K562 (cell line): ENCODE results near the gene ADAMTS10. TPM values are rescaled to one million over a fixed set of nuclear protein-coding genes. Genes with fewer than 3 reads are reported as not detected.
A peak's percentile ranks its signal among the peaks of the same experiment; 100 is the strongest.

Source experiments
- ATAC-seq: fragments of 200-7000 bp; cut with Tn5 transposase; 3 replicates; pipeline ENCODE4 v1.9.1; 2020; ENCODE audit warnings: moderate library complexity
- BruUV-seq: library from RNA; stranded (reverse); fragments of 400-500 nt; replicated peaks from 2 replicates; lab custom pipeline; 2021; lab: Mats Ljungman, UMichigan
- CTCF ChIA-PET: fragments of 300-600 bp; formaldehyde crosslinking; extraction: SDS; loops from one replicate; lab custom pipeline; 2021; ENCODE audit warnings: low intra/inter-chr PET ratio; lab: Yijun Ruan, JAX
- POLR2A ChIA-PET: fragments of 300-600, 350-650 bp; sonication (Branson Sonifier 250); formaldehyde crosslinking; extraction: SDS; loops from one replicate; lab custom pipeline; 2021; ENCODE audit warnings: antibody characterized with exemption, inconsistent platforms; lab: Yijun Ruan, JAX
- DNase-seq, 4 experiments: peaks; one replicate each; pipeline versions ENCODE4 v3.0.0 to v3.0.0-alpha.2; 2011 to 2018; ENCODE audit warnings: low spot score in 3 of 4, mixed read lengths in 3 of 4; ENCODE audit errors: extremely low read depth in 1 of 4
- FAIRE-seq: peaks from 2 replicates; lab custom pipeline; 2011; peaks lifted over from hg19 to GRCh38; lab: Jason Lieb, UNC
- H2AFZ ChIP-seq: 2 replicates; pipeline ENCODE4 v1.6.0; 2011; ENCODE audit warnings: low read depth, low read length, control low read depth, inconsistent platforms
- H3K27ac ChIP-seq: fragments of 200-600 bp; 3 replicates; pipeline ENCODE4 v1.8.0; 2011; ENCODE audit warnings: low read depth, mild to moderate bottlenecking, control low read depth, inconsistent platforms, low read length, moderate library complexity, mixed read lengths; ENCODE audit errors: extremely low read depth
- H3K27me3 ChIP-seq, 2 experiments: fragments of 300-600 bp in 1 of 2; 2 replicates in 1 of 2; 3 replicates in 1 of 2; pipeline versions ENCODE4 v1.6.0 to v1.8.0; 2011; ENCODE audit warnings: inconsistent platforms in 2 of 2, low read length in 2 of 2, mild to moderate bottlenecking in 1 of 2, mixed read lengths in 1 of 2, moderate library complexity in 1 of 2; ENCODE audit not compliant: control insufficient read depth in 2 of 2, insufficient read depth in 2 of 2
- H3K36me3 ChIP-seq: fragments of 300-600 bp; 3 replicates; pipeline ENCODE4 v1.8.0; 2011; ENCODE audit warnings: mild to moderate bottlenecking, low read length, inconsistent platforms; ENCODE audit not compliant: control insufficient read depth, insufficient read depth
- H3K4me1 ChIP-seq, 2 experiments: fragments of 200-600 bp in 1 of 2; replicated peaks in 1 of 2; 2 replicates in 1 of 2; 3 replicates in 1 of 2; pipeline versions ENCODE4 v1.5.1 to v1.8.0; 2011; ENCODE audit warnings: inconsistent platforms in 2 of 2, low read length in 2 of 2, mild to moderate bottlenecking in 1 of 2, mixed read lengths in 1 of 2, moderate library complexity in 1 of 2; ENCODE audit not compliant: control insufficient read depth in 2 of 2, insufficient read depth in 2 of 2
- H3K4me2 ChIP-seq: 2 replicates; pipeline ENCODE4 v1.6.1; 2011; ENCODE audit warnings: low read length, control low read depth, inconsistent platforms, mixed read lengths; ENCODE audit not compliant: insufficient read depth
- H3K4me3 ChIP-seq: fragments of 200-600 bp; sonication (generic), shearing (Covaris generic); 2 replicates; pipeline ENCODE4 v1.5.1; 2016; ENCODE audit warnings: control low read depth, inconsistent platforms
- H3K79me2 ChIP-seq: fragments of 200-600 bp; 3 replicates; pipeline ENCODE4 v1.8.0; 2011; ENCODE audit warnings: low read length, inconsistent platforms; ENCODE audit not compliant: control insufficient read depth, insufficient read depth
- H3K9ac ChIP-seq, 2 experiments: 2 replicates each; pipeline versions ENCODE4 v1.6.0 to v1.6.1; 2011; ENCODE audit warnings: low read depth in 2 of 2, low read length in 2 of 2, control low read depth in 1 of 2, inconsistent platforms in 1 of 2, mild to moderate bottlenecking in 1 of 2, mixed read lengths in 1 of 2; ENCODE audit not compliant: insufficient read depth in 1 of 2
- H3K9me1 ChIP-seq: one replicate; pipeline ENCODE4 v1.6.0; 2011; ENCODE audit warnings: inconsistent platforms, mild to moderate bottlenecking, low read length, moderate library complexity; ENCODE audit not compliant: control insufficient read depth, insufficient read depth
- H3K9me3 ChIP-seq: replicated peaks from 2 replicates; pipeline ENCODE4 v1.5.1; 2011; ENCODE audit warnings: low read depth, low read length, inconsistent platforms; ENCODE audit not compliant: control insufficient read depth, insufficient read depth
- H4K20me1 ChIP-seq: replicated peaks from 2 replicates; pipeline ENCODE4 v1.6.1; 2011; ENCODE audit warnings: low read length, inconsistent platforms, mixed read lengths; ENCODE audit not compliant: control insufficient read depth, insufficient read depth
- ARHGAP35 ChIP-seq: fragments of 450-650 bp; IDR thresholded peaks from 2 replicates; pipeline ENCODE4 v1.6.1; 2018; ENCODE audit not compliant: partially characterized antibody
- CBFA2T3 ChIP-seq: fragments of 450-650 bp; IDR thresholded peaks from 2 replicates; pipeline ENCODE4 v1.6.1; 2017
- EZH2 ChIP-seq: IDR thresholded peaks from 2 replicates; pipeline ENCODE4 v1.6.1; 2012; ENCODE audit warnings: low read depth, mild to moderate bottlenecking, inconsistent platforms, low read length, borderline replicate concordance
- JUND ChIP-seq, 2 experiments: IDR thresholded peaks; 2 replicates in 1 of 2; 3 replicates in 1 of 2; pipeline ENCODE4 v1.6.1; 2011; ENCODE audit warnings: borderline replicate concordance in 2 of 2, low read depth in 2 of 2, low read length in 2 of 2, improper control_type of control experiment in 1 of 2, missing biosample characterization in 1 of 2, missing genetic modification characterization in 1 of 2, missing genetic modification reagents in 1 of 2
- MAFG ChIP-seq: fragments of 450-650 bp; conservative IDR thresholded peaks from 2 replicates; pipeline ENCODE4 v1.6.1; 2016; ENCODE audit warnings: missing genetic modification characterization, missing compliant biosample characterization
- ZFX ChIP-seq: sonication (generic); formaldehyde crosslinking; IDR thresholded peaks from 2 replicates; pipeline ENCODE4 v1.8.0; 2022; ENCODE audit warnings: mild to moderate bottlenecking, missing genetic modification reagents, moderate library complexity
- ZNF184 ChIP-seq: sonication (generic); formaldehyde crosslinking; IDR thresholded peaks from 2 replicates; pipeline ENCODE4 v1.5.0; 2020; ENCODE audit warnings: missing genetic modification reagents
- ZNF197 ChIP-seq: fragments of 200-800 bp; sonication (Bioruptor generic); IDR thresholded peaks from 2 replicates; pipeline ENCODE4 v1.6.1; 2016; ENCODE audit warnings: low read depth, missing genetic modification characterization, missing compliant biosample characterization
- ZNF445 ChIP-seq: fragments of 250-450 bp; sonication (Bioruptor Pico); IDR thresholded peaks from 2 replicates; pipeline ENCODE4 v1.4.0; 2020; ENCODE audit warnings: low read depth, mild to moderate bottlenecking, moderate library complexity
- WGBS: fragments of 100-300 bp; shearing (Covaris generic); methylation state at CpG from one replicate; pipeline ENCODE4 v1.1.6; 2016; ENCODE audit warnings: low coverage, mixed read lengths; ENCODE audit not compliant: insufficient coverage; ENCODE audit errors: missing lambda C conversion rate; 5-methylcytosine and 5-hydroxymethylcytosine counted together
- in situ Hi-C: fragments of 300-500 bp; cut with MboI; formaldehyde crosslinking; loops from 4 replicates; pipeline ENCODE4 v1.15.0; 2018; ENCODE audit warnings: inconsistent platforms, mixed read lengths
- intact Hi-C: fragments of 100-400 bp; cut with micrococcal nuclease; formaldehyde crosslinking; loops from 2 replicates; pipeline ENCODE4 v1.14.2; 2022
- polyA plus RNA-seq, 8 experiments: library from polyadenylated mRNA; depleted of rRNA in 4 of 8; stranded (reverse) in 5 of 8; unstranded in 3 of 8; fragments of >200 nt; fragmentation: Nextera tagmentation in 2 of 8; fragmentation: Illumina TruSeq in 1 of 8; extraction: Ambion mirVana in 2 of 8; extraction: Trizol in 1 of 8; gene quantifications; 2 replicates each; pipeline versions ENCODE4 v1.2.1 to v1.2.3, GENCODE V29; 2011 to 2014; ENCODE audit warnings: inconsistent platforms in 1 of 8, missing spikeins in 1 of 8
- total RNA-seq, 7 experiments: library from RNA; depleted of rRNA in 6 of 7; stranded (reverse); fragments of >200 nt in 6 of 7; fragmentation: Illumina TruSeq in 2 of 7; extraction: Trizol in 2 of 7; gene quantifications; 2 replicates each; pipeline versions ENCODE4 v1.2.1 to v1.2.3, GENCODE V29; 2011 to 2021; ENCODE audit warnings: low replicate concordance in 1 of 7
- TF ChIP-seq, protein P1 (sequence below): sonication (generic); formaldehyde crosslinking; IDR thresholded peaks from 2 replicates; pipeline ENCODE4 v1.5.0; 2020; ENCODE audit warnings: missing genetic modification reagents

The ADAMTS10 gene
- total and polyA plus RNA-seq, 9 of the 15 experiments (the other 6 are each of a cell fraction or from before 2014, with no cell fraction given): 0.33 to 1.8 (median 0.57) TPM; not detected in 4

DNA sequence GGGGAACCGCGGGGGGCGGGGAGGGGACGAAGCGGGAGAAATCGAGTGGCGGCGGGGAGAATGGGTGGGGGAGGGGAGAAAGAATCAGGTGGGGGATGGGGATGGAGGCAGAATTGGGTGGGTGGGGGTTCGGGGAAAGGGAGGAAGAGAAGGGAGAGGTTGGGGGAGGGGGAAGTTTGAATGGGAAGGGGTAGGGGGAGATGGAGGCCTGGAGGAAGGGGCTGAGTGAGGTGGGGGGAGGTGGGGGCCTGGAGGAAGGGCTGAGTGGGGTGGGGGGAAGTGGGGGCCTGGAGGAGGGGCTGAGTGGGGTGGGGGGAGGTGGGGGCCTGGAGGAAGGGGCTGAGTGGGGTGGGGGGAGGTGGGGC is 403 bp upstream of the ADAMTS10 start:
- no TSS peak for BruUV-seq
- POLR2A ChIA-PET: no interaction called here
- Histone ChIP-seq H3K9me1 (no peaks in the 10 kb centered on the region), H3K9me3 (no peaks in the 10 kb centered on the region), H3K27ac (no peak overlapping the region; the same call in 2 of the 3 replicates), H3K9ac (no peak overlapping the region; a peak in 1 of 4 replicates), H3K4me1 (peaks cover 6 to 21% of the 10 kb centered on the region in 2 experiments; a peak in 3 of 5 replicates), H3K79me2 (no peaks in the 10 kb centered on the region), H4K20me1 (no peaks in the 10 kb centered on the region), H3K27me3 (peaks cover 2 to 18% of the 10 kb centered on the region in 2 experiments; a peak in 3 of 5 replicates), H3K36me3 (no peaks in the 10 kb centered on the region), H3K4me2 (no peak overlapping the region), H2AFZ (no peak overlapping the region), H3K4me3 (peak overlapping the region; percentile 35)
- CTCF ChIA-PET: no interaction called here
- in situ Hi-C loops (loop anchor here (10.0 kb wide), 1 partner anchor 84 kb away; the partner anchor contains the start of gene ACTL9), intact Hi-C loops (loop anchor here (10.0 kb wide), 1 partner anchor 84 kb away; the partner anchor contains the start of gene ACTL9)
- DNase-seq (no peak), FAIRE-seq (no peak), ATAC-seq (no peak)
- TF ChIP-seq, protein P1, sequence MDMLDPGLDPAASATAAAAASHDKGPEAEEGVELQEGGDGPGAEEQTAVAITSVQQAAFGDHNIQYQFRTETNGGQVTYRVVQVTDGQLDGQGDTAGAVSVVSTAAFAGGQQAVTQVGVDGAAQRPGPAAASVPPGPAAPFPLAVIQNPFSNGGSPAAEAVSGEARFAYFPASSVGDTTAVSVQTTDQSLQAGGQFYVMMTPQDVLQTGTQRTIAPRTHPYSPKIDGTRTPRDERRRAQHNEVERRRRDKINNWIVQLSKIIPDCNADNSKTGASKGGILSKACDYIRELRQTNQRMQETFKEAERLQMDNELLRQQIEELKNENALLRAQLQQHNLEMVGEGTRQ (CRISPR knock-in tag): no peak
- no peak for TF ChIP-seq CBFA2T3
- TF ChIP-seq ARHGAP35: no peak
- no peak for TF ChIP-seq MAFG (tag)
- no peak for TF ChIP-seq ZFX (CRISPR knock-in tag)
- TF ChIP-seq JUND (IDR thresholded peaks at IDR 0.05; ENCODE audit: borderline replicate concordance, low read depth, low read length): no peak
- TF ChIP-seq JUND (tag; IDR thresholded peaks at IDR 0.05; ENCODE audit: borderline replicate concordance, low read depth, low read length): no peak
- TF ChIP-seq ZNF445 (CRISPR knock-in tag): no peak
- TF ChIP-seq EZH2: no peak
- TF ChIP-seq ZNF184 (CRISPR knock-in tag): no peak
- no peak for TF ChIP-seq ZNF197 (CRISPR knock-in tag)
- WGBS: no CpG with 5 or more reads among the region's 9 CpGs
